Esophagus (tissue), 2 donors: Measurements from ENCODE around the gene TEX54. TPM values are rescaled to one million over a fixed set of nuclear protein-coding genes. Genes with fewer than 3 reads are reported as not detected.
A peak's percentile ranks its signal among the peaks of the same experiment; 100 is the strongest.

Experiments
- H3K27ac ChIP-seq, 2 donors: one replicate each; pipeline ENCODE4 v1.5.1; 2013; ENCODE audit warnings: low read depth in 2 of 2, mild to moderate bottlenecking in 2 of 2, inconsistent platforms in 1 of 2, low read length in 1 of 2, moderate library complexity in 1 of 2
- H3K27me3 ChIP-seq, 2 donors: one replicate each; pipeline ENCODE4 v1.6.1; 2013; ENCODE audit warnings: low read length in 2 of 2, control low read depth in 1 of 2, mild to moderate bottlenecking in 1 of 2; ENCODE audit not compliant: insufficient read depth in 2 of 2, control insufficient read depth in 1 of 2
- H3K36me3 ChIP-seq, 2 donors: one replicate each; pipeline ENCODE4 v1.6.1; 2013; ENCODE audit warnings: low read length in 1 of 2; ENCODE audit not compliant: control insufficient read depth in 2 of 2, insufficient read depth in 2 of 2
- H3K4me1 ChIP-seq, 2 donors: one replicate each; pipeline ENCODE4 v1.6.1; 2013; ENCODE audit warnings: low read length in 1 of 2; ENCODE audit not compliant: control insufficient read depth in 2 of 2, insufficient read depth in 2 of 2
- H3K4me3 ChIP-seq, 2 donors: one replicate each; pipeline ENCODE4 v1.5.1; 2013; ENCODE audit warnings: low read length in 2 of 2, mild to moderate bottlenecking in 2 of 2, low read depth in 1 of 2, moderate library complexity in 1 of 2
- H3K9me3 ChIP-seq, 2 donors: one replicate each; pipeline ENCODE4 v1.6.1; 2013; ENCODE audit warnings: mild to moderate bottlenecking in 2 of 2, low read depth in 1 of 2, low read length in 1 of 2, moderate library complexity in 1 of 2; ENCODE audit not compliant: control insufficient read depth in 2 of 2, insufficient read depth in 1 of 2
- WGBS, 2 donors: extraction: QIAGEN DNeasy Blood & Tissue Kit; methylation state at CpG; one replicate each; pipeline ENCODE4 v1.1.7; 2013; 5-methylcytosine and 5-hydroxymethylcytosine counted together
- polyA plus RNA-seq, 2 donors: library from polyadenylated mRNA; stranded (reverse); fragments of 200-250 nt; gene quantifications; one replicate each; pipeline ENCODE4 v1.2.3, GENCODE V29; 2013
- donor health status: healthy with polysubstance abuse.
- donor health status: Bipolar disorder and iron deficiency.

The TEX54 gene
- not detected for polyA plus RNA-seq

GRCh38 chr11:62832336-62833234, at the start of gene TEX54:
TSS of gene TEX54 (minus strand) at chr11:62832841.
- peaks cover 12 to 15% of the 10 kb centered on the region in 2 donors for H3K36me3 ChIP-seq
- peak within 1 kb of the TSS; percentile 96 to 98 for H3K27ac ChIP-seq
- peak within 1 kb of the TSS; percentile 79 to 93 for H3K4me3 ChIP-seq
- H3K4me1 ChIP-seq, result peaks cover 0 to 5% of the 10 kb centered on the region in 2 donors
- WGBS, 2 donors, result 7 to 10% methylated on average over 40 of the region's 40 CpGs
- no peaks in the 10 kb centered on the region for H3K9me3 ChIP-seq
- no peaks in the 10 kb centered on the region for H3K27me3 ChIP-seq

GRCh38 chr11:62882431-62882749, 49.7 kb upstream of the TEX54 start:
- peaks cover 2 to 7% of the 10 kb centered on the region in 2 donors for H3K4me1 ChIP-seq
- peak overlapping the region; percentile 5 to 96 for H3K4me3 ChIP-seq
- H3K27ac ChIP-seq, result peak overlapping the region; percentile 51 to 98
- WGBS, 2 donors, result 16 to 33% methylated on average over 6 of the region's 6 CpGs
- H3K27me3 ChIP-seq, result no peaks in the 10 kb centered on the region
- H3K9me3 ChIP-seq, result no peaks in the 10 kb centered on the region
- H3K36me3 ChIP-seq, result peaks cover 19 to 40% of the 10 kb centered on the region in 2 donors

GRCh38 chr11:62881579-62882430, 49.2 kb upstream of the TEX54 start:
- Histone ChIP-seq H3K9me3 (no peaks in the 10 kb centered on the region), H3K36me3 (peaks cover 19 to 35% of the 10 kb centered on the region in 2 donors), H3K4me3 (peak overlapping the region; percentile 80 to 96), H3K27ac (peak overlapping the region; percentile 98 to 100), H3K27me3 (no peaks in the 10 kb centered on the region), H3K4me1 (peaks cover 2 to 7% of the 10 kb centered on the region in 2 donors)
- 2 to 3% methylated on average over 20 to 21 of the region's 21 CpGs for WGBS, 2 donors

DNA sequence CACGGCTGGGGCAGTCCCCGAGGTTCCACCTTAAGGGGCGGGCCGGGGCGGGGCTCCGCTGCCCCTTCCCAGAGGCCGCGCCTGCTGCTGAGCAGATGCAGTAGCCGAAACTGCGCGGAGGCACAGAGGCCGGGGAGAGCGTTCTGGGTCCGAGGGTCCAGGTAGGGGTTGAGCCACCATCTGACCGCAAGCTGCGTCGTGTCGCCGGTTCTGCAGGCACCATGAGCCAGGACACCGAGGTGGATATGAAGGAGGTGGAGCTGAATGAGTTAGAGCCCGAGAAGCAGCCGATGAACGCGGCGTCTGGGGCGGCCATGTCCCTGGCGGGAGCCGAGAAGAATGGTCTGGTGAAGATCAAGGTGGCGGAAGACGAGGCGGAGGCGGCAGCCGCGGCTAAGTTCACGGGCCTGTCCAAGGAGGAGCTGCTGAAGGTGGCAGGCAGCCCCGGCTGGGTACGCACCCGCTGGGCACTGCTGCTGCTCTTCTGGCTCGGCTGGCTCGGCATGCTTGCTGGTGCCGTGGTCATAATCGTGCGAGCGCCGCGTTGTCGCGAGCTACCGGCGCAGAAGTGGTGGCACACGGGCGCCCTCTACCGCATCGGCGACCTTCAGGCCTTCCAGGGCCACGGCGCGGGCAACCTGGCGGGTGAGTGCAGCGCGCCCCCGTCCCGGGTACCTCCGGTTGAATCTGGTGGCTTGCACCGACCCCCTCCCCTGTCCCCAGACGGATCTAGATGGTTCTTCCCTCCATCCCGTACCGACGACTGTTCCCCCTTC, 48.4 kb upstream of the TEX54 start, which contains the start of gene SLC3A2:
SLC3A2 (plus strand) TSS at position 94 of the 776 bp plus-strand sequence; CDS start at position 222, 128 bp downstream.
- Histone ChIP-seq H3K9me3 (no peaks in the 10 kb centered on the region), H3K27ac (peak within 1 kb of the TSS; percentile 98 to 100), H3K36me3 (peaks cover 14 to 28% of the 10 kb centered on the region in 2 donors), H3K27me3 (no peaks in the 10 kb centered on the region), H3K4me1 (peaks cover 2 to 7% of the 10 kb centered on the region in 2 donors), H3K4me3 (peak within 1 kb of the TSS; percentile 80 to 96)
- 0 to 1% methylated on average over 63 to 69 of the region's 69 CpGs for WGBS, 2 donors

GRCh38 chr11:62880231-62880802, 47.7 kb upstream of the TEX54 start:
- peak overlapping the region; percentile 98 to 100 for H3K27ac ChIP-seq
- 1 to 2% methylated on average over 16 of the region's 16 CpGs for WGBS, 2 donors
- peaks cover 2 to 7% of the 10 kb centered on the region in 2 donors for H3K4me1 ChIP-seq

GRCh38 chr11:62879235-62879978, 46.8 kb upstream of the TEX54 start:
- WGBS, 2 donors, result 42 to 53% methylated on average over 7 of the region's 7 CpGs
- Histone ChIP-seq H3K27me3 (no peaks in the 10 kb centered on the region), H3K4me3 (peak overlapping the region in 1 of 2 donors; percentile 96), H3K36me3 (peaks cover 11 to 15% of the 10 kb centered on the region in 2 donors), H3K27ac (peak overlapping the region; percentile 98 to 100), H3K9me3 (no peaks in the 10 kb centered on the region), H3K4me1 (peaks cover 2 to 7% of the 10 kb centered on the region in 2 donors)

More at GRCh38 chr11:62880231-62880802, 47.7 kb upstream of the TEX54 start:
- H3K27me3 ChIP-seq, result no peaks in the 10 kb centered on the region
- H3K9me3 ChIP-seq, result no peaks in the 10 kb centered on the region
- peaks cover 14 to 21% of the 10 kb centered on the region in 2 donors for H3K36me3 ChIP-seq
- peak overlapping the region; percentile 80 to 96 for H3K4me3 ChIP-seq

DNA sequence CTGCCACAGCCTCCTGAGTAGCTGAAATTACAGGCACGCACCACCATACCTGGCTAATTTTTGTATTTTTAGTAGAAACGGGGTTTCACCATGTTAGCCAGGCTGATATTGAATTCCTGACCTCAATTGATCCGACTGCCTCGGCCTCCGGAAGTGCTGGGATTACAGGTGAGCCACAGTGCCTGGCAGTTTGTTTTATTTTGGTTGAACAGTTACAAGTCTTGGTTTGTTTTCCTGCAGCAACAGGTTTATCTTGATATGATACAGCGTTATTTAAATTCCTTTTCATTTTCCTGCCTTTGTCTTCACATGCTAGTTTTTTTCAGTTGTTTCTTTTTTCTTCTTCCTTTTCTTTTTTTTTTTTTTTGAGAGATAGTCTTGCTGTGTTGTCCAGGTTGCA, 44.1 kb upstream of the TEX54 start:
- H3K4me3 ChIP-seq, result no peak overlapping the region
- H3K4me1 ChIP-seq, result peaks cover 0 to 3% of the 10 kb centered on the region in 2 donors
- no peaks in the 10 kb centered on the region for H3K9me3 ChIP-seq
- no peaks in the 10 kb centered on the region for H3K27me3 ChIP-seq
- no peak overlapping the region for H3K27ac ChIP-seq
- WGBS, 2 donors, result 53 to 60% methylated on average over 6 of the region's 6 CpGs
- no peaks in the 10 kb centered on the region for H3K36me3 ChIP-seq

DNA sequence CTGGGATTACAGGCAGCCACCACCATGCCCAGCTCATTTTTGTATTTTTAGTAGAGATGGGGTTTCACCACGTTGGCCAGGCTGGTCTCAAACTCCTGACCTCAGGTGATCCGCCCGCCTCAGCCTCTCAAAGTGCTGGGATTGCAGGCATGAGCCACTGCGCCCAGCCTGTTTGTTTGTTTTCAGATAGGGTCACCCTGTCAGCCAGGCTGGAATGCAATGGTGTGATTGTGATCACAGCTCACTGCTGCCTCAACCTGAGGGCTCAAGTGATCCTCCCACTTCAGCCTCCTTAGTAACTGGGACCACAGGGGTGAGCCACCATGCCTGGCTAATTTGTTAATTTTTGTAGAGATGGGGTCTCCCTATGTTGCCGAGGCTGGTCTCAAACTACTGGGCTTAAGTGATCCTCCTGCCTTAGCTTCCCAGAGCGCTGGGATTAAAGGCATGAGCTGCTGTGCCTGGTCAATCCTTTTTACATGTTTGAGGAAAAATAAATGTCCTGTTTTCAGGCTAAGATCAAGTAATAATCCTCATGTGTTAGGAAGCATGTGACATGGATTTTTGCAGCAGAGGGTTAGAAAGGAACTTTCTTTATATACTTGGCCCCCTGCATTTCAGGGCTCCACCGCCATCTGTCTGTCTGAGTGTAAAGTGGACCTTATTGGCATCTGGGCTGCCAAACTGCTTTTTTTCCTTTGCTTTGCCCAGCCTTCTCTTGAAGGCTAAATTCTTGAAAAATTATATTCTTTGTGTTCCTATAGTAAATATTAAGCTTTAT, 43.2 kb upstream of the TEX54 start:
- no peaks in the 10 kb centered on the region for H3K36me3 ChIP-seq
- WGBS, 2 donors, result 76 to 88% methylated on average over 7 of the region's 7 CpGs
- no peaks in the 10 kb centered on the region for H3K9me3 ChIP-seq
- no peak overlapping the region for H3K27ac ChIP-seq
- H3K4me3 ChIP-seq, result no peak overlapping the region
- peaks cover 0 to 3% of the 10 kb centered on the region in 2 donors for H3K4me1 ChIP-seq
- no peaks in the 10 kb centered on the region for H3K27me3 ChIP-seq
